HFF-Myc (cell line): Measurements from ENCODE around the gene DAP.

Experiments
- DNase-seq: peaks from one replicate; pipeline ENCODE4 v3.0.0-alpha.2; 2011; ENCODE audit warnings: low read depth; ENCODE audit errors: extremely low read depth
- H3K4me3 ChIP-seq: replicated peaks from 2 replicates; pipeline ENCODE4 v1.5.1; 2011; ENCODE audit warnings: low read depth, mild to moderate bottlenecking, control low read depth, low read length
- TF ChIP-seq, protein P1 (sequence below): IDR thresholded peaks from 2 replicates; pipeline ENCODE4 v1.5.1; 2012; ENCODE audit warnings: mild to moderate bottlenecking, low read depth, low read length, control low read depth; ENCODE audit errors: missing control alignments

Gene DAP

GRCh38 chr5:10660720-10661387, 100.2 kb downstream of the DAP start:
- DNase-seq = no peak
- TF ChIP-seq, protein P1, sequence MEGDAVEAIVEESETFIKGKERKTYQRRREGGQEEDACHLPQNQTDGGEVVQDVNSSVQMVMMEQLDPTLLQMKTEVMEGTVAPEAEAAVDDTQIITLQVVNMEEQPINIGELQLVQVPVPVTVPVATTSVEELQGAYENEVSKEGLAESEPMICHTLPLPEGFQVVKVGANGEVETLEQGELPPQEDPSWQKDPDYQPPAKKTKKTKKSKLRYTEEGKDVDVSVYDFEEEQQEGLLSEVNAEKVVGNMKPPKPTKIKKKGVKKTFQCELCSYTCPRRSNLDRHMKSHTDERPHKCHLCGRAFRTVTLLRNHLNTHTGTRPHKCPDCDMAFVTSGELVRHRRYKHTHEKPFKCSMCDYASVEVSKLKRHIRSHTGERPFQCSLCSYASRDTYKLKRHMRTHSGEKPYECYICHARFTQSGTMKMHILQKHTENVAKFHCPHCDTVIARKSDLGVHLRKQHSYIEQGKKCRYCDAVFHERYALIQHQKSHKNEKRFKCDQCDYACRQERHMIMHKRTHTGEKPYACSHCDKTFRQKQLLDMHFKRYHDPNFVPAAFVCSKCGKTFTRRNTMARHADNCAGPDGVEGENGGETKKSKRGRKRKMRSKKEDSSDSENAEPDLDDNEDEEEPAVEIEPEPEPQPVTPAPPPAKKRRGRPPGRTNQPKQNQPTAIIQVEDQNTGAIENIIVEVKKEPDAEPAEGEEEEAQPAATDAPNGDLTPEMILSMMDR = no peak
- no peak overlapping the region for H3K4me3 ChIP-seq

DNA sequence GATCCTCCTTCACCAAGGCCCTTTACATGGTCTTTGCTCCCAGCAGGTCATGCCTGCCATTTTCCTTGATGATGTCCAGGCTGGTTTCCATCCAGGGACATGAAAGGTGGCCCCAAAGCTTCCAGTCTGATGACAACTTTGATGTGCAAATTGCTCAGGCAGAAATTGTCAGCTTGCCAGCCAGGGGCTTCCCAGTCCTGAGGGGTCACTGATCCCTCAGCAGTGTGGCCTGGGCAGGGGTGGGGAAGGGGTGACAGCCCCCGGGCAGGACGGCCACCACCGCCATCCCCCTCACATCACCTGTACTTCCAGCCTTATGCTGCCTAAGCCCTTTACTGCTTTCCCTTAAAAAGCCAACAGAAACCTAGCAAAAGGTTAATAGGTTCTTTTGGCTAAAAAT, 100.9 kb downstream of the DAP start:
- DNase-seq = no peak
- no peak overlapping the region for H3K4me3 ChIP-seq
- TF ChIP-seq, protein P1 = no peak

- no peak for DNase-seq
- TF ChIP-seq, protein P1 = no peak
- no peak overlapping the region for H3K4me3 ChIP-seq
Observed at GRCh38 chr5:10658265-10658664, 102.8 kb downstream of the DAP start.

DNA sequence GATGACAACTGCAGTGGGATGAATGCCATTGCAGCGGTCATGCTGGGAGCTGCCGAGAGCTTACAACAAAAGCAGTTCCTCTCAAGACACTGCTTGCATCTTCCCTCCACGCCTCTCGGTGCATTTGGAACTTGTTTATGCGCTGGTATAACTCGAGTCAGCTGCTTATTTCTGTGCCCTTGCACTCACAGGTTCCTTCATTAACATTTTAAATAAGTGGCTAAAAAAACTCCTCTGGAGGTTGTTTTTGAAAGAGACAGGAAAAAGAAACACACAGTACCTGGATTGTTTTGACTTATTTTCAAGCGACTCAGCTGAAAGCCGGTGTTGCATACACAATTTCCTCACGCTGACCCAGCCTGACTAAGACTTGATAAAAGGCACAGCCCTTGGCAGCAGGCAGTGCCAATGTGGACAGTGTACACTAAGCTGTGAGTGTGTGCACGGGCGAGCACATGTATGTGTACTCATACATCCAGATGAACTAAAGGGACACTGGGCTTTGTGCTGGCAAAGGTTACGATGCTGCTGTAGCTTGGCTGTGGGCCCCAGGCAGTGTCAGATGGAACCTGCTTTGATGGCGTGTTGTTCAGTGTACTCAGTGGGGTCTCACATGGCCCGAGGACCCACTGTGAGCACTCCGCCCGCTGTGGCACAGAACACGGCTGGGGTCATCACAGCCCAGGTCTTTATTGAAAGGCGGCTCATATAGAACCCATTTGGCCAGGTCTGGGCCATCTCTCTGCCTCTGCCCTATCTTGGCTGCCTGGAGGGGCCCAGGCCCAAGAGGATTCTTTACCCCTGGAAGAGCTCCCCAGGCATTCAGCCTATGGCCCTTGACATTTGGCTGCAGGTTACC, 104.8 kb downstream of the DAP start:
- no peak for DNase-seq

DNA sequence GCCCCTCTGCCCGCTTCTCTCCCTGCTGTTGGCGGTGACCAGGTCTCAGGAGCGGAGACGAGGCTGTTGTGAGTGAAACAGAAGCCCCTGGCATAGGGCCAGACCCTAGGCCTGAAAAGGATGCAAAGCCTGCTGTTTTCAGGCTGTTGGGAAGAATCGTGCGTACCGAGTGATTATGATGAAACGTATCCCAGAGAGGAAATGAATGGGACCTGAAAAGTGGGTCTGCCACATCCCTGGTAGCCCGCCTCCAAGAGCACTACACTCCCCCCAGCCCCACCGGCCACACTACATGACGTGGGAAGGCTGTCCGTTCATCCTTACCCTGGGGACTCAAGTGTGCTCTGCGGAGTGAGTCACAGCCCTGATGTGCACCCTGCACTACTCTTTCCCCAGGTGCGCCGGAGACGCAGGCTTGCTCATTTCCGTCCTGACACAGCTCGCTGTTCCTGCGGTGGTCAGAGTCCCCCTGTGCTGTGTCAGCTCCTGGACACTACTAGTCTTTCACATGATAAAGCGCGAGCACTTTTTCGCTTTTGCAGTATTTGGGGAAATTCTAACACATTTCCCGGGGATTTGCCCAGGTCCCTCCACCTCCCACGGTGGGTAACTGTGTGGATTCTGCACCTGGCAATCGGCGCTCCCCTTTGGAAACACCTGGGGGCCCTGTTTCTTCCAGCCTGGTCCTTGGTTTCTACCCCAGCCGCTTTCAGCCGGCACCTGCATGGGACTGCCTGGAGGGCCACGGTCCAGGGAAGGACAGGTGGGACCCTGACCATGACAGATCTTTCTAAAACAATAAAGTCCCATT, 105.7 kb downstream of the DAP start:
- no peak overlapping the region for H3K4me3 ChIP-seq
- TF ChIP-seq, protein P1 = no peak
- no peak for DNase-seq

More for the DNA sequence above, 104.8 kb downstream of the DAP start:
- no peak overlapping the region for H3K4me3 ChIP-seq
- TF ChIP-seq, protein P1 = no peak

DNA sequence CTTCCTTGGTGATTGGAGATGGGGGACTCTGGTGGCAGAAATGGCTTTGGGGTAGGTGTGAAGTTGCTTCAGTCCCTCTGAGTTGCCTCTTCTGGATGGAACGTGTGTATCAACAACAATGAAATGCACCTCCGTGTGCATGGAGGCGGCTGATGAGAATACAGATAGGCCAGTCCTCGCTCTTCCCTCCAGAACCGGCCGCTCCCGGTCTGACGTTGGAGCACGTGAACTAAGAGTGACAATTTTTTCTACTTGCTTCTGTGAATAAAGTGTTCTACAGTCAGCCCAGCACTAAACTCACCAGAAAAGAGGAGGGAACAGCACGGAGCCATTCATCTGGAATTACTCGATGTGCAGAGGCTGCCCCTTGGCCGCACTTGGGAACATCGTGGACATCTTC, 106.5 kb downstream of the DAP start:
- no peak for DNase-seq
- TF ChIP-seq, protein P1 = no peak
- no peak overlapping the region for H3K4me3 ChIP-seq
